Measurements from ENCODE around the gene ARHGAP15. TPM values are rescaled to one million over a fixed set of nuclear protein-coding genes. Genes with fewer than 3 reads are reported as not detected.

ARHGAP15 gene
- total RNA-seq, 1 donor from 2014 or later = not detected

DNA sequence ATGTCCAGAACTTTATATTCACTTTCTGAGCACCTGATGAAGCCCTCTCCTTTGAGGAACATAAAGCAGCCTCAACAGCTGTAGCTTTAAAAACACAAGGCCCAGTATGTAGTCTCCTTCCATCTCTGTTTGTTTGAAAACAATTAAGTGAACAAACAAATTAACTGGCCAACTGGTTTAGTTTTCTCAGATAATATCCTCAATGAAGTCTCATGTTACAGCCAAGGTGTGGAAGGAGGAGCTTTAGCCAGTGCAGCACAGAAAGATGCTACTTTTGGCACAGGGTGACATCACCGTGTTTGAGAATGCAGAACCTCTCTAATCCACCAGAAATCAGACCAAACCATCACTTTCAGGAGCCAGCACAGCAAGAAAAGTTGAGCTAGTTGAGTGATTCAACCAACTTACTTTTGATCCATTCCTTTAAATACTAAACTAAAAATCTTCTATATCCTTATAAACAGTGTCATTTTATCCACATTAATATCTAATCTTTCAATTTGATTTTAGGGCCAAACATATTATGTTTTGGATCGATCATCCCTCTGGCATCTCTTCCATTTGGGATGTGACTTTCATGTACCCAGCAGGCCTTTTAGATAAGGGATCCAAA, 488.7 kb downstream of the ARHGAP15 start:
- H3K27me3 Mint-ChIP-seq (ENCODE audit: unreplicated experiment) = no peaks in the 10 kb centered on the region
- no peaks in the 10 kb centered on the region for H3K9me3 Mint-ChIP-seq (ENCODE audit: unreplicated experiment)
- peaks cover 2% of the 10 kb centered on the region for H3K4me1 Mint-ChIP-seq (ENCODE audit: low read depth, unreplicated experiment)
- H3K27ac Mint-ChIP-seq (ENCODE audit: unreplicated experiment) = no peak overlapping the region
- DNase-seq = no peak
- no peaks in the 10 kb centered on the region for H3K36me3 Mint-ChIP-seq (ENCODE audit: unreplicated experiment)
- no peak overlapping the region for H3K4me3 Mint-ChIP-seq (ENCODE audit: unreplicated experiment)
- TF ChIP-seq, protein P1, sequence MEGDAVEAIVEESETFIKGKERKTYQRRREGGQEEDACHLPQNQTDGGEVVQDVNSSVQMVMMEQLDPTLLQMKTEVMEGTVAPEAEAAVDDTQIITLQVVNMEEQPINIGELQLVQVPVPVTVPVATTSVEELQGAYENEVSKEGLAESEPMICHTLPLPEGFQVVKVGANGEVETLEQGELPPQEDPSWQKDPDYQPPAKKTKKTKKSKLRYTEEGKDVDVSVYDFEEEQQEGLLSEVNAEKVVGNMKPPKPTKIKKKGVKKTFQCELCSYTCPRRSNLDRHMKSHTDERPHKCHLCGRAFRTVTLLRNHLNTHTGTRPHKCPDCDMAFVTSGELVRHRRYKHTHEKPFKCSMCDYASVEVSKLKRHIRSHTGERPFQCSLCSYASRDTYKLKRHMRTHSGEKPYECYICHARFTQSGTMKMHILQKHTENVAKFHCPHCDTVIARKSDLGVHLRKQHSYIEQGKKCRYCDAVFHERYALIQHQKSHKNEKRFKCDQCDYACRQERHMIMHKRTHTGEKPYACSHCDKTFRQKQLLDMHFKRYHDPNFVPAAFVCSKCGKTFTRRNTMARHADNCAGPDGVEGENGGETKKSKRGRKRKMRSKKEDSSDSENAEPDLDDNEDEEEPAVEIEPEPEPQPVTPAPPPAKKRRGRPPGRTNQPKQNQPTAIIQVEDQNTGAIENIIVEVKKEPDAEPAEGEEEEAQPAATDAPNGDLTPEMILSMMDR (IDR thresholded peaks at IDR 0.05; ENCODE audit: partially characterized antibody, unreplicated experiment) = no peak

DNA sequence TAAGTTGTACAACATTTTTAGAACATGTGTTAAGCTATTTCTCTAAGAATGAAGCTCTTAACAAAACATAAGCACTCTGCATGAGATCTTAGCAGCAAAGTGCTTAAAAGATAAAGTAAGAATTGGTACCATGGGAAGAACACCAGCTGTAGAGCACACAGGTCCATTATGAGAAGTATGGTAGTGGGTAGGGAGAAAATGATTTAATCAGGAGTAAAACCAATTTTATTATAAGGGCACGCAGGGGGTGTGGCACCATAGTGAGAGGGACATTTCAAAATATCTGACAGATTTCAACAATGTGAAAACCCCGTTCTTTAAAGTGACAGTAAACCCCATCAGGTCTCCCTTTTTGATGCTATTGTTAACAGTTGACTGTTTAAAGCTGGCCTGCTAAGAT, 492.9 kb downstream of the ARHGAP15 start:
- TF ChIP-seq, protein P1 (IDR thresholded peaks at IDR 0.05; ENCODE audit: partially characterized antibody, unreplicated experiment) = no peak
- H3K4me1 Mint-ChIP-seq (ENCODE audit: low read depth, unreplicated experiment) = peaks cover 3% of the 10 kb centered on the region
- H3K27ac Mint-ChIP-seq (ENCODE audit: unreplicated experiment) = no peak overlapping the region
- H3K36me3 Mint-ChIP-seq (ENCODE audit: unreplicated experiment) = peaks cover 6% of the 10 kb centered on the region
- no peak overlapping the region for H3K4me3 Mint-ChIP-seq (ENCODE audit: unreplicated experiment)
- H3K27me3 Mint-ChIP-seq (ENCODE audit: unreplicated experiment) = no peaks in the 10 kb centered on the region
- no peak for DNase-seq
- H3K9me3 Mint-ChIP-seq (ENCODE audit: unreplicated experiment) = no peaks in the 10 kb centered on the region

DNA sequence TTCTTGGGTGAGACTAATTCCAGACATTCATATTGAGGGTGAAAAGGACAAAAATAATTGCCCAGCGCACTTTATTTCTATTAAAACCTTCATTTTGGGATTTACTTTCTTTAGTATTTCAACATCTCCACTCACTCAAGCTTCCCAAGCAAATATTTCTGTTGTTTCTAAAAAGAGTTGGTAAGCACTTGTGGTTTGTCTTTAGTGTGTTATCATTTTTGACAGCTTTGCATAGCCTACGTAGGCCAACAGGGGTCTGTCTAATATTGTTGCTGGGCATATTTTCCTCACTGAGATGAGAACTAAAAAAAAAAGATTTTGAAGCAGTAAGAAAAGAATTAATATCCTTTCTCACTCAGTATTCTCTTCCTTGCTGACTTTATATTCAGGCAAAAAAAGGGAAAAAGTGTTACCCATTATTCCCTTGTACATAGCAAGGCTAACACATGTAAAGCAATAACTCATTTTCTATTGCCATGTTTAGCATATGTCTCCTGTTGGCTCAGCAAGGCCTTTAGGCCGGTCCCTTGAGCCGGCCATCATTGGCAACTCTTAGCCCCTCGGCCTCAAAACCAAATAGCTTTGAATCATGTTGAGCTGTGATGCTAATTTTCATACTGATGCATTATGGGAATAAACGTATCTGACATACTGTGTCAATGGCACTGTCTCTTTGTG, 494.2 kb downstream of the ARHGAP15 start:
- Mint-ChIP-seq H3K9me3 (ENCODE audit: unreplicated experiment) (no peaks in the 10 kb centered on the region), H3K4me1 (ENCODE audit: low read depth, unreplicated experiment) (peaks cover 3% of the 10 kb centered on the region), H3K27me3 (ENCODE audit: unreplicated experiment) (no peaks in the 10 kb centered on the region), H3K27ac (ENCODE audit: unreplicated experiment) (no peak overlapping the region), H3K4me3 (ENCODE audit: unreplicated experiment) (no peak overlapping the region), H3K36me3 (ENCODE audit: unreplicated experiment) (peaks cover 6% of the 10 kb centered on the region)
- TF ChIP-seq, protein P1 (IDR thresholded peaks at IDR 0.05; ENCODE audit: partially characterized antibody, unreplicated experiment) = no peak
- DNase-seq = no peak

DNA sequence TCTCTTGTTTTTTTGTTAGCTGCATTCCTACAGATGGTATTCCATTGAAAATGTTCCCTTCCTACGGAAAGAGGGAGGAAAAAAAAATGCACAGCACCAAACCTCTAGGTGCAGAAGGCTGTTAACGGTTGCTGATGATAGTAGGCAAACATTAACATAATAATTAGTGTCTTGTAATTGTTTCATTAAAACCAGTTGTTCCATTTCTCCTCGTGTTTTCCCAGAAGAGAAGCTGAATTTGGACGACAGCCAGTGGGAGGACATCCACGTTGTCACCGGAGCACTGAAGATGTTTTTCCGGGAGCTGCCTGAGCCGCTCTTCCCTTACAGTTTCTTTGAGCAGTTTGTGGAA, 494.7 kb downstream of the ARHGAP15 start:
- no peaks in the 10 kb centered on the region for H3K9me3 Mint-ChIP-seq (ENCODE audit: unreplicated experiment)
- peaks cover 6% of the 10 kb centered on the region for H3K36me3 Mint-ChIP-seq (ENCODE audit: unreplicated experiment)
- H3K27ac Mint-ChIP-seq (ENCODE audit: unreplicated experiment) = no peak overlapping the region
- TF ChIP-seq, protein P1 (IDR thresholded peaks at IDR 0.05; ENCODE audit: partially characterized antibody, unreplicated experiment) = no peak
- H3K4me1 Mint-ChIP-seq (ENCODE audit: low read depth, unreplicated experiment) = peaks cover 3% of the 10 kb centered on the region
- DNase-seq = no peak
- no peaks in the 10 kb centered on the region for H3K27me3 Mint-ChIP-seq (ENCODE audit: unreplicated experiment)
- no peak overlapping the region for H3K4me3 Mint-ChIP-seq (ENCODE audit: unreplicated experiment)

DNA sequence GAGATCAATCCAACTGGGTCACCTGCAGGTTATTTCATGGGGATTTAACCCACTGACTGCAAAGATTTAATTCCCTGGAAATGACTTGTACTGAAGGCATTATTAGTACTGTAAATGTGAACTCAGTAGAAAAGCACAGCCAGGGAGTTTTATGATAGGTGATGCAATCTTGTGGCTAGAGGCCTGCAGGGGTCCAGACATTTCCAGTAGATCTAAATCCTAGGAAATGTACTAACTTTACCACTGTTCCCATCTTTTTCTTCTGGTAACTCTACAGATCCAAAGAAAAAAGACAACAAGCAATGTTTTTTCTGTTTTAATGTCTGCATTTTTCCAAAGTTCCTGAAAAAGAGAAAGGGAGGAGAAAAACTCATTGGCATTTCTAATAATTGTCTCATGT, 500.1 kb downstream of the ARHGAP15 start:
- H3K4me3 Mint-ChIP-seq (ENCODE audit: unreplicated experiment) = no peak overlapping the region
- H3K27ac Mint-ChIP-seq (ENCODE audit: unreplicated experiment) = no peak overlapping the region
- H3K9me3 Mint-ChIP-seq (ENCODE audit: unreplicated experiment) = no peaks in the 10 kb centered on the region

More for the DNA sequence above, 500.1 kb downstream of the ARHGAP15 start:
- no peaks in the 10 kb centered on the region for H3K27me3 Mint-ChIP-seq (ENCODE audit: unreplicated experiment)
- TF ChIP-seq, protein P1 (IDR thresholded peaks at IDR 0.05; ENCODE audit: partially characterized antibody, unreplicated experiment) = no peak
- no peak for DNase-seq
- H3K4me1 Mint-ChIP-seq (ENCODE audit: low read depth, unreplicated experiment) = peaks cover 7% of the 10 kb centered on the region
- peaks cover 6% of the 10 kb centered on the region for H3K36me3 Mint-ChIP-seq (ENCODE audit: unreplicated experiment)

All from glutamatergic neuron (in vitro differentiated cells).